DMS53 treated with DMSO at 0.1 percent for 48 hours (cell line): ENCODE results near the gene CA7.

Experiments used
- DNase-seq: peaks from one replicate; lab custom pipeline; 2025; ENCODE audit not compliant: unreplicated experiment; lab: John Stamatoyannopoulos, UW

The CA7 gene

DNA sequence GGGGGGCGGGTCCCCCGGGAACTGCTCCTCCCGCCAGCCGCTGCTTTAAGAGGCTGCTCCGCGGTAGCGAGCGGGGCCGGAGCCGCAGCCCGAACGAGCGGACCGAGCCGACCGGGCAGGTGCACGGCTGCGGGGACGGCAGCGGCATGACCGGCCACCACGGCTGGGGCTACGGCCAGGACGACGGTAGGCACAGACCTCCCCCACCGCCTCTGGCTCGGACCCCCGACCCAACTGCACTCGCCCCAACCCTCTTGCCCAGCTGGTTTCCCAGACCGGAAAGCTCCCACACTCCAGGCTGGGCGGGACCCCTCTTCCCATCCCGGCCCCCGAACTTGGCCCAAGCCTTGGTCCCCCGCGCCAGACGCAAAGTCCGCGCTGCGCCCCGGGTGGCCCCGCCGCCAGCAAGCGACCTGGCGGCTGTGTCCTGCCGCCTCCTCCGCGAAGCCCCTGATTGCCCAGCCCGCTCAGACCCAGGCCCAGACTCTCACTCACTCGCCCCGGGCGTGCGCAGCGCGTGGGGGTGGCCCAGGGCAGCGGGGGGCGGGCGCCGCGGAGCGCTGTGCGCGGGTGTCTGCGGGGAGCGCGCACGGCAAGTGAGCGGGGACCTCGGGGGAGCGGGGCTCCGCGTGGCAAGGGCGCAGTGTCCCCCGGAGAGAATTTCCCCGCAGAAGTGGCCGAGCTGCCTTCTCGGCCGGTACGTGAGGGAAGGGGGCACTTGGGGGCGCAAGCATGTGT is at the start of gene CA7:
CA7 (plus strand) TSS at position 73 of the 738 bp plus-strand sequence; CDS start at position 147, 74 bp downstream.
- no peak for DNase-seq

GRCh38 chr16:66798161-66798560 is 46.1 kb upstream of the CA7 start:
- DNase-seq, result no peak

GRCh38 chr16:66800856-66801255 is 43.4 kb upstream of the CA7 start:
- no peak for DNase-seq

DNA sequence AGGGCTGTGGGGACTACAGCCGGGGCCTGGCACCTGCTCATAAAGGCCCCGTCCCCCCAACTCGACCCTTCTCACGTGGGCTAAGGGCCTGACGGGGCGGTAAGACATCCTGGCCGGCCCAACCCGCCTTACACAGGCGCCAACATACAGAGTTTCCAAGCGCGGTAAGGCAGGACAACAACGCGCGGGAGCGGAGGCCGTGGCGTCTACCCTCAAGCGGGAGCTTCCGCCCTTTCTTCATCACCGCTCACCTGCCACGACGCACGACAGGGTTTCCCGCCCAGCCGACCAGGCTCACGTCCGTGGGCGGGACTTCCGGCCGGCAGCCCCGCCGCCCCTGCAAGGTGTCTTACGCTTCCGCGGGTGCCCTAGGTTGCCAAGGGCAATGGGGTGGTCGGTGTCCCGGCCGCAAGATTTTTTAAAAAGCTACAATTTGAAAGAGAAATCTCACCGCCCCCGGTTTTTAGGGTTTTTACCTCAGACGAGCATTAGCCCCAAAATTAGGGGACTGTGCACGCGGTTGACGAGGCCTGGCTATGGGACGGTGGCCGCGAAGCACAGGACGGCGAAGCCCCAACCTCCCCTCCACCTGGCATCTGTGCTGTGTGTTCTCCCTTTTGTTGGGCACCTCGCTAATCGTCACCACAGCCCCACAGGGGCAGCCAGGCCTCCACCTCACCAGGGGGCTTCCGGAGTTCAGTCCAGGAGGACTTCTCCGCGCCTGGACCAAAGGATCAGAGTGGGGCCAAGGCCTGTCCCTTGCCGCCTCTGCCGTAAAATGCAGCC is 42.7 kb upstream of the CA7 start, which contains the start of gene TERB1:
TERB1 (minus strand) TSS at position 265 of the 786 bp plus-strand sequence. CDS start 4,786 bp downstream, outside the sequence.
- no peak for DNase-seq

DNA sequence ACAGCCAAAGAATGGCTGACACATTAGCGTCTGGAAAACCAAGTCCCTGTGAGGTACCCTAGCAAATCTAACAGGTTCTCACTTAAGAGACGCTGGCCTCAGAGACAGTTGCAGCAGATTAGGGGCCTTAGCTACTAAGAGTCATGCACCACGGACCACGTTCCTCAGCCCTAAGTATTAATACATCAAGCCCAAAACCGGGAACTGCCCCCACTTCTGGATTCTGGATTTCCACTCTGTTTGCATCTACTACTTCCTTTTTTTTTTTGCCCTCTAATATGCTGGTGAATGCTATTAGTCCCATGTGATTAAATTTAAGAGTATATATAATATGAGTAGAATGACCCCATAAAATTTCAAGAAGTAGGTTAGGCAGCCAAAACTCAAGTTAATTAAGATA is 42.1 kb upstream of the CA7 start:
- no peak for DNase-seq

DNA sequence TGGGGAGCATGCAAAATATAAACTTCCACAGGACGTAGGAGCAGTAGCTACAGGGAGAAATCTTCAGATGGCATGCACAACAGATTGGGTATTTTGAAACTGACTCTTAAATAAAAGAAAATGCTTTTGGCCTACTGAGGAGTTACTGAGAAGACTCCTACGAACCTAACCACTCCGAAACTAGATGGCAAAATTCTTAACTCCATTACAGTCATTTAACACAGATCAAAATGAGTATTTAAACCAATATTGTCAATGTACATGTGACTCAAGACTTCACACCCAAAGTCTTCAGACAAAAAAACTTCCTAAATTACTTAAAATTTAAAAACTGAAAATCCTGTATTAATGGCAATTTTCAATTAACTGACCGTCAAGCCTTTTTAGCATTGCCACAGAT is 34.4 kb upstream of the CA7 start:
- DNase-seq, result no peak

DNA sequence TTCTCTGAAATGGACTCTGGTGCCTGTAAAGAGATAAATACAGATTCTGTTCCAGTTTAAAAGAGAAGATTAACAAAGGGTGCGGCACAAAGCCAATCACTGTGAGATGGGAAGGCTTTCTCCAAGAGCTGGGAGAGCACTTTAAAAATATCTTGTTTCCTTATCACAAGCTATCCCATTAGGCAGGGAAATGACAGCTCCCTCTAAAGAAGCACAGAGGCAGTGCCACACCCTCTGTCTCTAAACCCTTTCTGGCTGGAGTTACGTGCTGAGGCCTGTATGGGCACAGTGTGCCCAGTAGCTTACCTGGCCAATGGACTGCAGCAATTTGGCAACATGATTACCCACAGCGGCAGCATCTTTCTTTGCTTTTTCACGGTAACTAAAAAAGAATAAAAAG is 33.8 kb upstream of the CA7 start:
- DNase-seq, result no peak

- no peak for DNase-seq
Observed at GRCh38 chr16:66811043-66811442, 33.2 kb upstream of the CA7 start.

DNA sequence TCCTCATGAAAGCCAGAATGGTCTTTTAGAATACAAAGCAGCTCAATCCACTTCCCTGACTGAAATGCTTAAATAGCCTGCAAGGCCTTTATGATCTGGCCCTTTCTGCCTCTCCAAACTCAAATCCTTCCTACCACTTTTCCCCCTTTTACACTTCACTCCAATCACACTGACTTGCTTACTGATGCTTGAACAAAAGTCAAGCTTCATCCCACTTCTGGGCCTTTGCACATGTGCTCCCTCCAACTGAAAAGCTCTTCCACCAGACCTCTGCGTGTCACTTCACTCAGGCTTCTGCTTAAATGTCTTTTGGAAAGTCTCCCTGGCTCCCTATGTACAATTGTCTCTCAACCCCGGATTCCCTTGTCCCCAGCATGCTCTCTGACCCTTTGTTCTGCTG is 29.5 kb upstream of the CA7 start:
- DNase-seq, result no peak

DNA sequence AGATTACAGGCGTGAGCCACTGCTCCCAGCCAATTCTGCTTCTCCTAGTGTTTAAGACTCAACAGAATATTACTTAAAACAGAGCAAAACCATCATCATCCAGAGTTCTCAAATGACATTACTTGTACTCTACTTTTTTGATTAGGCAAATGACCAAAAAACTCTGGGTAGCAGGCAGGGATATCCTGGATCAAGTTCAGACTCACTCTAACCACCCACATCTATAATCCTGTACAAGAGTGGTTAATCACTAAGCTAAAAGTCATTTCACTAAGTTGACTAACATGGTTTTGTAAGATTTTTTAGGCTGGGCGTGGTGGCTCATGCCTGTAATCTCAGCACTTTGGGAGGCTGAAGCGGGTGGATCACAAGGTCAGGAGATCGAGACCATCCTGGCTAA is 20.2 kb upstream of the CA7 start:
- DNase-seq, result no peak

DNA sequence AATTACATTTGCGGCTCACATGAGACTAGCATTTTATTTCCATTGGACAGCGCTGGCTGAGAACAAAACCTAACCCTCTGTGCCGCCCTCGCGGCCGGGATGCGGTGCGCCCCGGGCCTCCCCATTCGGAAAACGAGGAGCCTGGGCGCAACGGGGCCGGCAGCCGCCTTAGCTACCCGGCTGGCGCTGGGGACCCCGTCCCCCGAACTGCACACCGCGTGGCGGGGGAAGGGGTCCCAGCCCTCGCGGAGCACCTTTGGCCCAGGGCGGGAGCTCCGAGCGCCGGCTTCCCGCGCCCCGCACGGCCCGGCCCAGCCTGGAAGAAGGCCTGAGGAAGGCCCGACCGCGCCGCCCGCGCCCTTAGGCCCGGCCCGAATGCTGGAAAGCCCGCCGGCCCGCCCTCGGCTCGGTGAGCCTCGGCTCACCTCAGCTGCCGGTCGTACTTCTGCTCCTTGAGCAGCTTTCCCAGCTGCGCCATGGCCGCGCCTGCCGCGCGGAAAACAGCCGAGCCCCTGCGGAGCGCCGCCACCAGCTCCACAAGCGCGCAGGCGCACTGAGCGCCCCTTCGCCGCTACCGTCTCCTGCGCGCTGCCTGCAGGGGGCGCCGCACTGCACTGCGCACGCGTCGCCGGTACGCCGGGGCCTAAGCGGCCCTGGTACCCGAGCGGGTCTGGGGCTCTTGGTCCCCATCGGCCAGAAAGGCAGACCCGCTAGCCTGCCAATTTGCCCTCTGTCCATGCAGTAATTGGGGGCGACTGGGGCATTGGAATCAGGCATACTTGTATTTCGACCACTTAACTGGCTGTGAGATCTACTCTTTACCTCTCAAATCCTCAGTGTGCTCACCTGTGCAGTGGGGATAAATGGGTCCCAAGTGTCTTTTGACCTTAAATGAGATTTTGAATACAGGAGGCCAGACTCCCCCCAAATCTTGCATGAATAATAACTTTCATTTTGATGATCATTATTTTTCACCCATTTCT is 13.5 kb upstream of the CA7 start, which contains the start of gene NAE1:
NAE1 (minus strand) TSS at position 555 of the 983 bp plus-strand sequence; CDS start at position 478, 77 bp downstream.
- DNase-seq, result peak; percentile 73

DNA sequence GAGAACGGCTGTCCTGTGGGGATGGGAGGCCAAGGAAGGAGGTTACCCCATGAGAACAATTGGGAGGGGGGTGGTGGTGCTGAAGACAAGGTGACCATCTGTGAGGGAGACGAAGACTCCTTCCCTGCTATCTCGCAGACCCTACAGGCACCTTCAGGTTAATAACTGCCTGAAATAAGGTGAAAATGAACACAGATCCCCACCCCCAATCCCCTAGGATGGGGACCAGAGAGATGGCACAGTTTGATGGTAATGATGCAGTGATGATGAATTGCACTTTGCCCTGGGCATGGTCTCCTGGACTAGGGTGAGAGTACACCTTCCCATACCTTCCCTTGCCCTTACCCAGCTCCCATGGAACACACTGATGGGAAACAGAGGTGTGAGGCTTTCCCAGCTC is 12.0 kb upstream of the CA7 start:
- no peak for DNase-seq

- no peak for DNase-seq
Observed at GRCh38 chr16:66832661-66833305, 11.4 kb upstream of the CA7 start.

GRCh38 chr16:66834746-66835145 is 9.5 kb upstream of the CA7 start:
- DNase-seq, result no peak

- no peak for DNase-seq
Observed at GRCh38 chr16:66840883-66841282, 3.3 kb upstream of the CA7 start.

DNA sequence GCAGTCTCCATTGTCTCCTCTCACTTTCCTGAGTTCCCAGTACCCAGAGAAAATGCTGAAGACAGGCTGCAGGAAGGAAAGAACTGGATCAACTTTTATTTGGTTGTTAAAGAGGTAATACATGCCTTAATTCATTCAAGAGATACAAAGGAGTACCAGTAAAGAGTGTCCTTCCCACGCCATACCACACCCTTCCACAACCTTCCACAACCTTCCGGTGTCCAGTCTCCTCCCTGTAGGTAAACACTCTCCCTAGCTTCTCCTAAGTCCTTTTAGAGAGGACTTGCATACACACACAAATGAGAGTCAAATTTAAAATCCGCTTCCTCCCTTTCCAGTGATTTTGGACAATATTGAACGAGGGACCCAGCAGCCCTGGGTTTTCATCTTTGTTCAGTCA is 2.8 kb upstream of the CA7 start:
- no peak for DNase-seq

GRCh38 chr16:66842765-66843164 is 1.4 kb upstream of the CA7 start:
- no peak for DNase-seq

DNA sequence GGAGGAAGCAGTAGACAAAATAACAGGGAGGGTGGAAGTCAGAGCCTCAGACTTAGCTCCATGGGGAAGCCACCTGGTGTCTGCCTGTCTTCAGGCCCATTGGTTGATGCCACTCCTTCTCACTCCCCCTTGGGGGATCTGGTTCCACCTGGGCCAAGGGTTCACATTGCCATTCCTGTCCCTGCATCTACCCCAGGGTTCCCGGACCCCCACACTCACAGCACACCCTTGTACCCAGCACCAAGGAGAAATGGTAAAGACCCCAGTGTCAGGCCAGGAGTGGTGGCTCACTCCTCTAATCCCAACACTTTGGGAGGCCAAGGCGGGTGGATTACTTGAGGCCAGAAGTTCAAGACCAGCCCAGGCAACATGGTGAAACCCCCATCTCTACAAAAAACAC is 1.0 kb upstream of the CA7 start:
- DNase-seq, result no peak

- DNase-seq, result no peak
Observed at GRCh38 chr16:66844009-66844341, 239 bp upstream of the CA7 start.

DNA sequence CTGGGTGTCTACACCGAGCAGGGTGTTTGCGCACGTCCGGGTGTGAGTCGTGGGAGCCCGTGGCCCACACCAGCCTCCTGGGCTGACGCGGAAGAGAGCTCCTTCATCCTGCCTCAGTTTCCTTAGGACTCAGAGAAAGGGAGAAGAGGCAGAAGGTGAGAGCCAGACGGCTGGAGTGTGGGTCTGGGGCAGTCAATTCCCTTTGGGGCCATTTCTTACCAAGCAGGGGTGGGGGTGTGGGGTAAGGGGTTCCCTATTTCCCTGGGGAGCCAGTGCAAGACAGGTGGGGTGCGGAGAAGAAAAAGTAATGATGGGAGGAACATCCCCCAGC is 831 bp downstream of the CA7 start:
- no peak for DNase-seq

DNA sequence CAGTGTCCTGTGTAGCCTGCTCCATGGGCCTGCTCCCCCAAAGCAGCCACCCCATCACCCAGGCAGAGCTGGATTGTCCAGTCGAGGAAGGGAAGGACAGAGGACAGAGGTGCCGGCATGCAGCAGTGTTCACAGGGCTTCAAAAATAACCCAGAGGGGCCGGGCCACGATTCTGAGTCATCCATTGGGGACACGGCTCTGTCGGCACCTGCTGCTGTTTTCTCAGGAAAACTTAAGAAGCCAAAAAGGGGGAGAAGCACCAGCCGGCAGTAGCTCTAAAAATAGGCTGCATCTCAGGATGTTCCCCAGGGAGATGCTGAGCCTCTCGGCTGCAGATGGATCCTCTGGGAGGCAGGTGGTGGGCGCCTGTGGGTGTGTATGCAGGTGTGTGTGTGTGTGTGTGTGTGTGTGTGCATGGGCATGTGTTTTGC is 1.6 kb downstream of the CA7 start:
- no peak for DNase-seq
